ENCODE results near the gene ONECUT3. TPM values are rescaled to one million over a fixed set of nuclear protein-coding genes. Genes with fewer than 3 reads are reported as not detected.

ONECUT3 gene
- polyA plus RNA-seq, 1 of the 3 experiments (the other 2 are of a cell fraction), result not detected

- H3K4me3 ChIP-seq (ENCODE audit: low read depth in 2 of 2, low read length in 1 of 2), result no peak overlapping the region
- no peaks in the 10 kb centered on the region for H3K4me1 ChIP-seq (ENCODE audit: control insufficient read depth in 1 of 2, insufficient read depth in 2 of 2, low read depth in 1 of 2, low read length in 1 of 2)
- no peaks in the 10 kb centered on the region for H3K9me2 ChIP-seq
- H3K9ac ChIP-seq, result no peak overlapping the region
- H3K27ac ChIP-seq (ENCODE audit: low read depth in 2 of 2, low read length in 1 of 2), result no peak overlapping the region
- no peaks in the 10 kb centered on the region for H4K20me1 ChIP-seq (ENCODE audit: insufficient read depth)
- DNase-seq, result peak; percentile 48
- H3K9me3 ChIP-seq, result no peaks in the 10 kb centered on the region
- no peaks in the 10 kb centered on the region for H3K79me2 ChIP-seq (ENCODE audit: insufficient read depth)
- POLR2A ChIA-PET, result interaction anchor here (0.6 kb wide), 1 partner anchor 10 kb away, joined by 4 read pairs; no protein-coding TSS in a partner anchor
- CTCF ChIA-PET, result interaction anchor here (0.6 to 1.1 kb wide), 4 partner anchors 21 to 48 kb away, joined by 3 to 4 read pairs (median 3); no protein-coding TSS in a partner anchor
- no peak for TF ChIP-seq MEF2A (IDR thresholded peaks at IDR 0.05; ENCODE audit: borderline replicate concordance, low read depth)
- TF ChIP-seq IRF3 (IDR thresholded peaks at IDR 0.05; ENCODE audit: low read depth, low read length), result no peak
- TF ChIP-seq MAX (IDR thresholded peaks at IDR 0.05; ENCODE audit: low read depth), result no peak
- TF ChIP-seq TAF1 (IDR thresholded peaks at IDR 0.05; ENCODE audit: borderline replicate concordance, low read depth, low read length), result no peak
- no peak for TF ChIP-seq MXI1 (IDR thresholded peaks at IDR 0.05; ENCODE audit: low read depth, low read length)
- TF ChIP-seq RXRA (IDR thresholded peaks at IDR 0.05; ENCODE audit: borderline replicate concordance, low read depth), result no peak
- TF ChIP-seq RFX5 (IDR thresholded peaks at IDR 0.05; ENCODE audit: low read length), result no peak
- H3K36me3 ChIP-seq (replicated peaks in 1 of 2; ENCODE audit: control insufficient read depth in 1 of 2, insufficient read depth in 2 of 2, low read length in 1 of 2), result no peaks in the 10 kb centered on the region
- H2AFZ ChIP-seq (ENCODE audit: low read depth), result no peak overlapping the region
- 10% methylated on average over 14 of the region's 50 CpGs for WGBS (ENCODE audit: low lambda C conversion rate)
- no peaks in the 10 kb centered on the region for H3F3A ChIP-seq (replicated peaks; ENCODE audit: insufficient read depth)
- H3K27me3 ChIP-seq (ENCODE audit: insufficient read depth), result peaks cover 52% of the 10 kb centered on the region
- no peak overlapping the region for H3K4me2 ChIP-seq
These were observed 34.6 kb upstream of the ONECUT3 start for GRCh38 chr19:1718420-1719291.

- ChIA-PET POLR2A (no interaction called here), CTCF (no interaction called here)
- peaks cover 47% of the 10 kb centered on the region for H3K27me3 ChIP-seq (ENCODE audit: insufficient read depth)
These were observed 33.8 kb upstream of the ONECUT3 start for GRCh38 chr19:1719519-1719918.

More at GRCh38 chr19:1719519-1719918, 33.8 kb upstream of the ONECUT3 start:
- no peaks in the 10 kb centered on the region for H3K79me2 ChIP-seq (ENCODE audit: insufficient read depth)
- no peaks in the 10 kb centered on the region for H3K4me1 ChIP-seq (ENCODE audit: control insufficient read depth in 1 of 2, insufficient read depth in 2 of 2, low read depth in 1 of 2, low read length in 1 of 2)
- H3K9ac ChIP-seq, result no peak overlapping the region
- H3K9me3 ChIP-seq, result no peaks in the 10 kb centered on the region
- H3K36me3 ChIP-seq (replicated peaks in 1 of 2; ENCODE audit: control insufficient read depth in 1 of 2, insufficient read depth in 2 of 2, low read length in 1 of 2), result no peaks in the 10 kb centered on the region
- peak; percentile 26 for DNase-seq
- H2AFZ ChIP-seq (ENCODE audit: low read depth), result no peak overlapping the region
- H3K4me2 ChIP-seq, result no peak overlapping the region
- TF ChIP-seq MXI1 (IDR thresholded peaks at IDR 0.05; ENCODE audit: low read depth, low read length) (no peak), ELF1 (IDR thresholded peaks at IDR 0.05) (no peak), TEAD4 (IDR thresholded peaks at IDR 0.05; ENCODE audit: borderline replicate concordance, insufficient read depth) (no peak), MAX (IDR thresholded peaks at IDR 0.05; ENCODE audit: low read depth) (no peak), RCOR1 (IDR thresholded peaks at IDR 0.05; ENCODE audit: low read length) (no peak), RAD21 (IDR thresholded peaks at IDR 0.05; ENCODE audit: low read length) (no peak), NRF1 (IDR thresholded peaks at IDR 0.05; ENCODE audit: low read depth, low read length) (no peak), CHD2 (IDR thresholded peaks at IDR 0.05; ENCODE audit: low read length, partially characterized antibody) (no peak), EZH2phosphoT487 (IDR thresholded peaks at IDR 0.05; ENCODE audit: borderline replicate concordance, low read depth) (no peak)
- no peaks in the 10 kb centered on the region for H3F3A ChIP-seq (replicated peaks; ENCODE audit: insufficient read depth)
- no peaks in the 10 kb centered on the region for H4K20me1 ChIP-seq (ENCODE audit: insufficient read depth)
- 20% methylated on average over 5 of the region's 5 CpGs for WGBS (ENCODE audit: low lambda C conversion rate)
- H3K4me3 ChIP-seq (ENCODE audit: low read depth in 2 of 2, low read length in 1 of 2), result no peak overlapping the region
- H3K27ac ChIP-seq (ENCODE audit: low read depth in 2 of 2, low read length in 1 of 2), result no peak overlapping the region
- no peaks in the 10 kb centered on the region for H3K9me2 ChIP-seq
